ENCODE data around the gene SLC44A3.

- no peak for TF ChIP-seq CTCF (IDR thresholded peaks at IDR 0.05)
- TF ChIP-seq POLR2A (IDR thresholded peaks at IDR 0.05), result no peak
- no peak for TF ChIP-seq EP300 (IDR thresholded peaks at IDR 0.05)
Observed at GRCh38 chr1:94856868-94857267, 36.7 kb downstream of the SLC44A3 start.
